Measurements from ENCODE around the gene FGGY. TPM values are rescaled to one million over a fixed set of nuclear protein-coding genes. Genes with fewer than 3 reads are reported as not detected.

FGGY gene
- total RNA-seq, 4 donors from 2014 or later = 23.3 to 26.4 (median 25.3) TPM

DNA sequence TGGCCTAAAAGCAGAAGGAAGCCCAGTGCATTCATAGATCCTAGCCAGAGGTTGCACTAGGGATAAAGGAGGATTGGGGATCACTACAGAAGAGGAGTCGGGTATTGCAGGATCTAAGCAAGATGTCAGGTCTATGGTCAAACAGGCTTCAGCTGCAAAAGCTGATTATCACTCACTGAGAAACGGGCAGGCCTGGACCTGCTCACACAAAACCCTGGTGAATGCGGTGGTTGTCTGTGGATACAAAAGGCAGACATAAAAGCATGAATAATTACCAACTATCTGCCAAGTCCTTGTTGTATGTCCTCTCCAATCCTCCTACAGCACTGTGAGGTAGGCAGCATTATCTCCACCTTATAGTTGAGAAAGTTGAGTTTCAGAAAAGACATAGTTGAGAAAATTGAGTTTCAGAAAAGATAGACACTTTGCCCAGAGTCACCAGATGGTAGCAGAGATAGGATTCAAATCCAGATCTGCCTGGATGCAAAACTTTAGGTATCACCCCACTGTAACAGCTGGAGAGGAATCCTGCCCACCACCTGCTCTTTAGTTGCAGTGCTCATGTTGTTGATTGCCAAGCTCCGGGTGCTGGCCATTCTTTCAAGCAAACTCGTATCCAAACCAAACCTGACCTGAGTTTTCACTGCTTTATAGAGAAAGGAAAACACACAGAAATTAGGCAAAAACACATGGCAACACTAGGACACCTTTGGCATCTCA, 468.3 kb downstream of the FGGY start:
- Histone ChIP-seq H3K4me3 (no peak overlapping the region), H3K4me1 (no peaks in the 10 kb centered on the region), H3K9me3 (no peaks in the 10 kb centered on the region), H3K27ac (replicated peaks in 1 of 4) (no peak overlapping the region), H3K36me3 (no peaks in the 10 kb centered on the region), H3K27me3 (no peaks in the 10 kb centered on the region)
- intact Hi-C loops (cut with DNase I) = no loop called here
- TF ChIP-seq POLR2A (IDR thresholded peaks at IDR 0.05; ENCODE audit: low read depth) = no peak
- TF ChIP-seq EP300 (IDR thresholded peaks at IDR 0.05) = no peak
- no peak for TF ChIP-seq POLR2AphosphoS5 (IDR thresholded peaks at IDR 0.05)
- TF ChIP-seq, protein P1, sequence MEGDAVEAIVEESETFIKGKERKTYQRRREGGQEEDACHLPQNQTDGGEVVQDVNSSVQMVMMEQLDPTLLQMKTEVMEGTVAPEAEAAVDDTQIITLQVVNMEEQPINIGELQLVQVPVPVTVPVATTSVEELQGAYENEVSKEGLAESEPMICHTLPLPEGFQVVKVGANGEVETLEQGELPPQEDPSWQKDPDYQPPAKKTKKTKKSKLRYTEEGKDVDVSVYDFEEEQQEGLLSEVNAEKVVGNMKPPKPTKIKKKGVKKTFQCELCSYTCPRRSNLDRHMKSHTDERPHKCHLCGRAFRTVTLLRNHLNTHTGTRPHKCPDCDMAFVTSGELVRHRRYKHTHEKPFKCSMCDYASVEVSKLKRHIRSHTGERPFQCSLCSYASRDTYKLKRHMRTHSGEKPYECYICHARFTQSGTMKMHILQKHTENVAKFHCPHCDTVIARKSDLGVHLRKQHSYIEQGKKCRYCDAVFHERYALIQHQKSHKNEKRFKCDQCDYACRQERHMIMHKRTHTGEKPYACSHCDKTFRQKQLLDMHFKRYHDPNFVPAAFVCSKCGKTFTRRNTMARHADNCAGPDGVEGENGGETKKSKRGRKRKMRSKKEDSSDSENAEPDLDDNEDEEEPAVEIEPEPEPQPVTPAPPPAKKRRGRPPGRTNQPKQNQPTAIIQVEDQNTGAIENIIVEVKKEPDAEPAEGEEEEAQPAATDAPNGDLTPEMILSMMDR (IDR thresholded peaks at IDR 0.05) = no peak
- DNase-seq (ENCODE audit: extremely low spot score) = no peak
- WGBS = 95% methylated on average over 5 of the region's 5 CpGs

DNA sequence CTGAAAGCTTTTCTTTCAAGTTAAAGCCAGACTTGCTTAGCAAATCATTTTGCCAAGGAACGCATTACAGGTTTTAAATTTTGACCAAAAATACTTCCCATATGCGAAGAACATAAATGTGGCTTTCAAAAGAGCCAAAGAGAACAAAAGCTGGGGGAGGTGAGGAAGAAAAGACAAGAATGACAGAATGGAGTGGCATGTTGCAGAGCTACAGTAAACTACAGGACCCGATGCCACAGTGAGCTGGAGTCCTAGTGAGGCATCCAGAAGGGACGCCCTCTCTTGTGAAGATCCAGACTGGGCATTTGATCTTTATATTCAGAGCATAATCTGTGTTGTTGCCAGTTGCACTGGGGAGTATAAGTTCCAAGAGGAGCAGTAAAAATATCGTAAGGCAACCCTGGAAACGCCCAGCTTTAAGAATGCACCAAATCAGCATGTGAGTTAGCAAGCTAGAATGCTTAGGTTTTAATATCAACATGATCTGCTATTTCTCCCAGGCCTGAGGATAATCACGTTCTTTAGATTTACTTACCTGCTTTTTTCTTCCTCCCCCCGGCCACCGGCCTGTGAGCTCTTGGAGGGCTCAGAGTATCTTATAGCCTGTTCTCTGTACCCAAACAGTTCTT, 469.4 kb downstream of the FGGY start:
- no peak overlapping the region for H3K4me3 ChIP-seq
- TF ChIP-seq POLR2AphosphoS5 (IDR thresholded peaks at IDR 0.05) = no peak
- TF ChIP-seq, protein P1 (IDR thresholded peaks at IDR 0.05) = no peak
- TF ChIP-seq EP300 (IDR thresholded peaks at IDR 0.05) = no peak
- TF ChIP-seq POLR2A (IDR thresholded peaks at IDR 0.05; ENCODE audit: low read depth) = no peak
- no peak for DNase-seq (ENCODE audit: extremely low spot score)
- H3K36me3 ChIP-seq = no peaks in the 10 kb centered on the region
- no peaks in the 10 kb centered on the region for H3K9me3 ChIP-seq
- no peak overlapping the region for H3K27ac ChIP-seq (replicated peaks in 1 of 4)
- intact Hi-C loops (cut with DNase I) = no loop called here
- H3K27me3 ChIP-seq = no peaks in the 10 kb centered on the region
- WGBS = 82% methylated on average over 9 of the region's 9 CpGs
- H3K4me1 ChIP-seq = no peaks in the 10 kb centered on the region

DNA sequence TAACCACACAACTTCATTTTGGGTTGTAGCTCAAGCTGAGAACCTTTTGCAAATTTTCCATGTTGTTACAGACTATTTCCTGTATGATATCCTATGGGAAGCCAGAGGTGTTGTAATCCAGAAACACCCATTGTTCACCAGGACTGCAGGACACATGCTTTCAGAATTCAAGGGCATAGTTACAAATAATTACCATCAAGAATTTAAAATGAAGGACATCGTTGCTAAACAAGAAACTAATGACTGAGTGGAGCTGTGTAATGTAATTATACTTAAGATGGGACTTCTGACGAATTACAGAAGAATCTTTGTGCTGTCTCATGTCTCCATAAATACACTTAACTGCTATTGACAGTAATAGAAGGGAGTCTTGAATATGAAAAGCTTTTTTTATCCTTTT, 470.2 kb downstream of the FGGY start:
- no peak overlapping the region for H3K4me3 ChIP-seq
- no peaks in the 10 kb centered on the region for H3K27me3 ChIP-seq
- H3K9me3 ChIP-seq = no peaks in the 10 kb centered on the region
- no peak overlapping the region for H3K27ac ChIP-seq (replicated peaks in 1 of 4)
- WGBS = 76% methylated on average over 2 of the region's 2 CpGs
- H3K36me3 ChIP-seq = no peaks in the 10 kb centered on the region
- TF ChIP-seq EP300 (IDR thresholded peaks at IDR 0.05) = no peak
- TF ChIP-seq POLR2A (IDR thresholded peaks at IDR 0.05; ENCODE audit: low read depth) = no peak
- TF ChIP-seq POLR2AphosphoS5 (IDR thresholded peaks at IDR 0.05) = no peak
- TF ChIP-seq, protein P1 (IDR thresholded peaks at IDR 0.05) = no peak
- DNase-seq (ENCODE audit: extremely low spot score) = no peak
- no peaks in the 10 kb centered on the region for H3K4me1 ChIP-seq
- intact Hi-C loops (cut with DNase I) = no loop called here

DNA sequence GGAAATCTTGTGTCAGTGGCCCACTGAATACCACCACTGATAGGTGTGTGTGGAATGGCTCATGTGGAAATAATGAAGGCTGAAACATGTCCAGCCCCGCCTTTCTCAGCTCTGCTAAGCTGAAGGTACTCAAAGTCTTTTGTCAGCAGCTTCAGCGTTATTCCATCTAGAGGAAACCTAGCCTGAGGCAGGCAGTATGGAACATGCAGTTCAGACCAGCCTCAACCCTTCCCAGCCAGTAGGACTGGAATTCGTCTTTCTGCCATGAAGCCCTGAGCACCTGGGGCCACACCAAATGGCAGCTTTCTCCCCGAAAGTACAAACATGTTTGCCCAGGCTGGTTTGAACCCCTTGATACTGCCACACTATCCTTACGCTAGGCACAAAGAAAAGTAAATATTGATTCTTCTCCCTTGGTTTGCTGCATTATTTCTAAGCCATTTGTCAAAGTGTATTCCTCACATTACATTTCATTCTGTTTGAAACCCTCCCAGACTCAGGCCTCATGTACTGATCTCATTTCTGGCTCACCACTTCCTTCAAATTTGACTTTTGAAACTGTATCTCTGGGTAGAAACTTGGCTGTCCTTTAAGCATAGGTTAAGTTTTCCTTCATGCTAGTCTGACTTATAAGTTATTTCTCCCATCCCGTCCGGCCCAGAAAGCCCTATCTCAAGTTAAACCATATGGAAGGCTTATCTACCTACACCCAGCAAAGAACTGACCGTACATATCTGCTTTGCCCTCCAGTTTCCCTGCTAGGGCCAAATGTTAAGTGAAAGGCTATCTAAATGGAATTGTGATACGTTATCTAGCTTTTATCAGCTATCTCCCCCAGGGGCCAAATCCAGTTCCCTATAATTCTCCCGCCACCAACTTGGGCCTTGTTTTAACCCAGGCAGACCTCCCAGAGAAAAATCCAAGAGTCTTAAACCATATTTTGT, 472.2 kb downstream of the FGGY start:
- TF ChIP-seq, protein P1 (IDR thresholded peaks at IDR 0.05) = no peak
- TF ChIP-seq POLR2AphosphoS5 (IDR thresholded peaks at IDR 0.05) (no peak), POLR2A (IDR thresholded peaks at IDR 0.05; ENCODE audit: low read depth) (no peak), EP300 (IDR thresholded peaks at IDR 0.05) (no peak)
- no peak overlapping the region for H3K4me3 ChIP-seq
- no peak for DNase-seq (ENCODE audit: extremely low spot score)
- H3K36me3 ChIP-seq = no peaks in the 10 kb centered on the region
- H3K27me3 ChIP-seq = no peaks in the 10 kb centered on the region
- no peak overlapping the region for H3K27ac ChIP-seq (replicated peaks in 1 of 4)
- H3K4me1 ChIP-seq = no peaks in the 10 kb centered on the region
- no peaks in the 10 kb centered on the region for H3K9me3 ChIP-seq
- intact Hi-C loops (cut with DNase I) = no loop called here
- WGBS = 87% methylated on average over 10 of the region's 10 CpGs

Measured in esophagus muscularis mucosa (tissue), 4 donors.